H9 (cell line): ENCODE data around the gene PIRT. TPM values are rescaled to one million over a fixed set of nuclear protein-coding genes. Genes with fewer than 3 reads are reported as not detected.
A peak's percentile ranks its signal among the peaks of the same experiment; 100 is the strongest.

Experiments used
- DNase-seq: peaks from one replicate; pipeline ENCODE4 v3.0.0-alpha.2; 2017
- H2AFZ ChIP-seq: one replicate; pipeline ENCODE4 v1.6.1; 2013; ENCODE audit warnings: mild to moderate bottlenecking, low read length, control low read depth, moderate library complexity
- H2AK5ac ChIP-seq: 2 replicates; pipeline ENCODE4 v1.6.1; 2013; ENCODE audit warnings: low read length, control low read depth, mixed read lengths; ENCODE audit not compliant: insufficient read length
- H2BK120ac ChIP-seq: one replicate; pipeline ENCODE4 v1.6.1; 2013; ENCODE audit warnings: low read depth, mild to moderate bottlenecking, low read length, control low read depth, inconsistent platforms; ENCODE audit not compliant: poor library complexity, severe bottlenecking
- H2BK12ac ChIP-seq: 2 replicates; pipeline ENCODE4 v1.6.1; 2013; ENCODE audit warnings: low read length, control low read depth, mixed read lengths, low read depth; ENCODE audit not compliant: insufficient read length
- H2BK15ac ChIP-seq: 2 replicates; pipeline ENCODE4 v1.6.1; 2013; ENCODE audit warnings: low read depth, low read length, control low read depth
- H2BK20ac ChIP-seq: one replicate; pipeline ENCODE4 v1.6.1; 2013; ENCODE audit warnings: low read depth, mild to moderate bottlenecking, low read length, control low read depth, inconsistent platforms; ENCODE audit not compliant: poor library complexity, severe bottlenecking
- H2BK5ac ChIP-seq: 2 replicates; pipeline ENCODE4 v1.6.1; 2013; ENCODE audit warnings: low read length, control low read depth, mixed read lengths; ENCODE audit not compliant: insufficient read length
- H3K14ac ChIP-seq: 2 replicates; pipeline ENCODE4 v1.6.1; 2013; ENCODE audit warnings: low read length, control low read depth; ENCODE audit not compliant: insufficient read depth
- H3K18ac ChIP-seq: 2 replicates; pipeline ENCODE4 v1.6.1; 2013; ENCODE audit warnings: low read depth, mild to moderate bottlenecking, mixed read lengths, low read length, control low read depth; ENCODE audit not compliant: insufficient read length
- H3K23ac ChIP-seq: 2 replicates; pipeline ENCODE4 v1.6.1; 2013; ENCODE audit warnings: low read length, control low read depth, mixed read lengths, low read depth; ENCODE audit not compliant: insufficient read length
- H3K23me2 ChIP-seq: 2 replicates; pipeline ENCODE4 v1.6.1; 2013; ENCODE audit warnings: low read depth, mild to moderate bottlenecking, mixed read lengths, low read length, control low read depth; ENCODE audit not compliant: insufficient read length, poor library complexity, severe bottlenecking
- H3K27ac ChIP-seq: 2 replicates; pipeline ENCODE4 v1.5.1; 2013; ENCODE audit warnings: low read length, control low read depth, mixed read lengths, low read depth; ENCODE audit not compliant: insufficient read length
- H3K27me3 ChIP-seq: 2 replicates; pipeline ENCODE4 v1.6.1; 2013; ENCODE audit warnings: low read length, control low read depth, inconsistent platforms; ENCODE audit not compliant: insufficient read depth
- H3K4ac ChIP-seq: 2 replicates; pipeline ENCODE4 v1.6.1; 2013; ENCODE audit warnings: low read depth, mild to moderate bottlenecking, control low read depth, inconsistent platforms, low read length, moderate library complexity
- H3K4me1 ChIP-seq: 2 replicates; pipeline ENCODE4 v1.6.1; 2013; ENCODE audit warnings: low read length, control low read depth, inconsistent platforms; ENCODE audit not compliant: insufficient read depth
- H3K4me2 ChIP-seq: 2 replicates; pipeline ENCODE4 v1.6.1; 2013; ENCODE audit warnings: low read length, control low read depth, mixed read lengths; ENCODE audit not compliant: insufficient read length, insufficient read depth
- H3K56ac ChIP-seq: 2 replicates; pipeline ENCODE4 v1.6.1; 2013; ENCODE audit warnings: low read depth, mild to moderate bottlenecking, mixed read lengths, low read length, control low read depth; ENCODE audit not compliant: insufficient read length
- H3K79me1 ChIP-seq: 2 replicates; pipeline ENCODE4 v1.6.1; 2013; ENCODE audit warnings: low read depth, mild to moderate bottlenecking, moderate library complexity, low read length, control low read depth, inconsistent platforms; ENCODE audit not compliant: insufficient read depth, poor library complexity, severe bottlenecking
- H3K79me2 ChIP-seq: 2 replicates; pipeline ENCODE4 v1.6.1; 2013; ENCODE audit warnings: low read length, control low read depth, inconsistent platforms; ENCODE audit not compliant: insufficient read depth
- H3K9ac ChIP-seq: 2 replicates; pipeline ENCODE4 v1.6.1; 2013; ENCODE audit warnings: low read length, control low read depth, mixed read lengths; ENCODE audit not compliant: insufficient read length; ENCODE audit errors: extremely low read depth
- H3K9me3 ChIP-seq: one replicate; pipeline ENCODE4 v1.6.1; 2013; ENCODE audit warnings: low read depth, low read length, inconsistent platforms; ENCODE audit not compliant: control insufficient read depth
- H3T11ph ChIP-seq: one replicate; pipeline ENCODE4 v1.6.1; 2013; ENCODE audit warnings: mild to moderate bottlenecking, low read length, control low read depth, inconsistent platforms
- H4K20me1 ChIP-seq: one replicate; pipeline ENCODE4 v1.6.1; 2013; ENCODE audit not compliant: control insufficient read depth, insufficient read length, insufficient read depth
- H4K5ac ChIP-seq: 2 replicates; pipeline ENCODE4 v1.6.1; 2013; ENCODE audit warnings: low read depth, mild to moderate bottlenecking, mixed read lengths, low read length, control low read depth; ENCODE audit not compliant: insufficient read length
- H4K8ac ChIP-seq: replicated peaks from 2 replicates; pipeline ENCODE4 v1.6.1; 2013; ENCODE audit warnings: low read length, control low read depth, mixed read lengths, low read depth; ENCODE audit not compliant: insufficient read length
- H4K91ac ChIP-seq: 2 replicates; pipeline ENCODE4 v1.6.1; 2013; ENCODE audit warnings: low read depth, mild to moderate bottlenecking, moderate library complexity, mixed read lengths, low read length, control low read depth; ENCODE audit not compliant: insufficient read length
- H3K27ac Mint-ChIP-seq, 3 experiments: 2 replicates in 2 of 3; 3 replicates in 1 of 3; pipeline ENCODE4 v1.8.0; 2020 to 2021; ENCODE audit warnings: mixed read lengths in 3 of 3, mild to moderate bottlenecking in 1 of 3, moderate library complexity in 1 of 3
- H3K27me3 Mint-ChIP-seq: 2 replicates; pipeline ENCODE4 v1.8.0; 2021; ENCODE audit warnings: low read depth, mild to moderate bottlenecking, moderate library complexity, mixed read lengths
- H3K36me3 Mint-ChIP-seq, 3 experiments: 2 replicates in 2 of 3; 3 replicates in 1 of 3; pipeline ENCODE4 v1.8.0; 2020 to 2021; ENCODE audit warnings: low read depth in 3 of 3, mixed read lengths in 3 of 3; ENCODE audit not compliant: insufficient read depth in 1 of 3
- H3K4me1 Mint-ChIP-seq, 2 experiments: 2 replicates each; pipeline ENCODE4 v1.8.0; 2020; ENCODE audit warnings: mixed read lengths in 2 of 2
- H3K4me3 Mint-ChIP-seq, 2 experiments: 2 replicates in 1 of 2; 3 replicates in 1 of 2; pipeline ENCODE4 v1.8.0; 2020 to 2021; ENCODE audit warnings: mild to moderate bottlenecking in 2 of 2, mixed read lengths in 2 of 2, moderate library complexity in 1 of 2
- H3K9me3 Mint-ChIP-seq, 2 experiments: 2 replicates in 1 of 2; 3 replicates in 1 of 2; pipeline ENCODE4 v1.8.0; 2020; ENCODE audit warnings: mild to moderate bottlenecking in 2 of 2, mixed read lengths in 2 of 2, moderate library complexity in 1 of 2
- WGBS: extraction: QIAGEN DNeasy Blood & Tissue Kit; methylation state at CpG from one replicate; pipeline ENCODE4 v1.1.7; 2013; ENCODE audit warnings: missing lambda C conversion rate, low lambda C conversion rate, mixed read lengths; ENCODE audit not compliant: insufficient read length; ENCODE audit errors: extremely low coverage; 5-methylcytosine and 5-hydroxymethylcytosine counted together
- total RNA-seq: library from RNA; stranded (reverse); gene quantifications from 2 replicates; pipeline ENCODE4 v1.2.1, GENCODE V29; 2021
- TF ChIP-seq, protein P1 (sequence below): fragments of 200-600 bp; sonication (generic); conservative IDR thresholded peaks from 3 replicates; pipeline ENCODE4 v1.8.0; 2021; ENCODE audit warnings: antibody characterized with exemption, mild to moderate bottlenecking

Gene PIRT
- total RNA-seq, 1 experiment from 2014 or later, result not detected

DNA sequence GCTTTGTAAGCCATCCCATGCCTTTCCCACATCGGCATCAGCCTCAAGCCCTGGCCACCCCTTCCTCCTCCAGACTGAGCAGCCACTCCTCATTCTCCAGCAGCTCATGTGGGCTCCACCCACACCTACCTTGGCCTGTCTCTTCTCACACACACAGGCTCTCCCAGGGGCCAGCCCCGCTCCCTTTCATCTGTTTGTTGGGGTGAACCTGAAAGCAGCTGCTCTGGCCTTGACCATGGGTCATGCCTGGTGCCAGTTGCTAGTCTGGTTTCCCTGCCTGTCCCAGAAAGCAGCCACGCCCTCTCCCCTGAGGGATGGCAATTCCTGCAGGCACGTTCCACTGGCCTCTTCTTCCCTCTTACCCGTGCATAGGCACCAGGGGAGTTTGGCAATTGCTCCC is 22.6 kb downstream of the PIRT start:
- no peaks in the 10 kb centered on the region for H3K4me1 Mint-ChIP-seq
- no peaks in the 10 kb centered on the region for H3K23me2 ChIP-seq
- WGBS, result no CpG with 5 or more reads among the region's 5 CpGs

More for the DNA sequence above, 22.6 kb downstream of the PIRT start:
- Histone ChIP-seq H4K20me1 (no peaks in the 10 kb centered on the region), H3K56ac (no peak overlapping the region), H4K5ac (no peak overlapping the region), H3K9ac (no peak overlapping the region), H3T11ph (no peak overlapping the region), H2AFZ (no peak overlapping the region), H3K79me2 (no peaks in the 10 kb centered on the region), H3K14ac (no peak overlapping the region), H3K9me3 (no peaks in the 10 kb centered on the region), H4K91ac (no peak overlapping the region), H3K4me2 (no peak overlapping the region), H2BK20ac (no peak overlapping the region), H2BK5ac (no peak overlapping the region), H2AK5ac (no peak overlapping the region), H4K8ac (no peak overlapping the region), H3K23ac (no peak overlapping the region), H3K79me1 (no peaks in the 10 kb centered on the region), H3K27ac (no peak overlapping the region), H2BK120ac (no peak overlapping the region), H2BK12ac (no peak overlapping the region), H3K18ac (no peak overlapping the region), H3K27me3 (no peaks in the 10 kb centered on the region), H3K4ac (no peak overlapping the region), H2BK15ac (no peak overlapping the region), H3K4me1 (no peaks in the 10 kb centered on the region)
- Mint-ChIP-seq H3K36me3 (no peaks in the 10 kb centered on the region), H3K27ac (peak overlapping the region in 1 of 3 experiments; percentile 27; a peak in 1 of 7 replicates), H3K9me3 (no peaks in the 10 kb centered on the region), H3K27me3 (no peaks in the 10 kb centered on the region; the same call in 1 of the 2 replicates), H3K4me3 (no peak overlapping the region)
- no peak for DNase-seq
- TF ChIP-seq, protein P1, sequence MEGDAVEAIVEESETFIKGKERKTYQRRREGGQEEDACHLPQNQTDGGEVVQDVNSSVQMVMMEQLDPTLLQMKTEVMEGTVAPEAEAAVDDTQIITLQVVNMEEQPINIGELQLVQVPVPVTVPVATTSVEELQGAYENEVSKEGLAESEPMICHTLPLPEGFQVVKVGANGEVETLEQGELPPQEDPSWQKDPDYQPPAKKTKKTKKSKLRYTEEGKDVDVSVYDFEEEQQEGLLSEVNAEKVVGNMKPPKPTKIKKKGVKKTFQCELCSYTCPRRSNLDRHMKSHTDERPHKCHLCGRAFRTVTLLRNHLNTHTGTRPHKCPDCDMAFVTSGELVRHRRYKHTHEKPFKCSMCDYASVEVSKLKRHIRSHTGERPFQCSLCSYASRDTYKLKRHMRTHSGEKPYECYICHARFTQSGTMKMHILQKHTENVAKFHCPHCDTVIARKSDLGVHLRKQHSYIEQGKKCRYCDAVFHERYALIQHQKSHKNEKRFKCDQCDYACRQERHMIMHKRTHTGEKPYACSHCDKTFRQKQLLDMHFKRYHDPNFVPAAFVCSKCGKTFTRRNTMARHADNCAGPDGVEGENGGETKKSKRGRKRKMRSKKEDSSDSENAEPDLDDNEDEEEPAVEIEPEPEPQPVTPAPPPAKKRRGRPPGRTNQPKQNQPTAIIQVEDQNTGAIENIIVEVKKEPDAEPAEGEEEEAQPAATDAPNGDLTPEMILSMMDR, result no peak
